SH-SY5Y (cell line): Measurements from ENCODE around the gene AOPEP.

Source experiments
- GATA2 ChIP-seq: IDR thresholded peaks from 2 replicates; pipeline ENCODE4 v1.6.1; 2011; ENCODE audit warnings: mild to moderate bottlenecking, low read depth, low read length
- GATA3 ChIP-seq: IDR thresholded peaks from 2 replicates; pipeline ENCODE4 v1.6.1; 2011; ENCODE audit warnings: low read depth, mild to moderate bottlenecking, low read length, moderate library complexity

Gene AOPEP

DNA sequence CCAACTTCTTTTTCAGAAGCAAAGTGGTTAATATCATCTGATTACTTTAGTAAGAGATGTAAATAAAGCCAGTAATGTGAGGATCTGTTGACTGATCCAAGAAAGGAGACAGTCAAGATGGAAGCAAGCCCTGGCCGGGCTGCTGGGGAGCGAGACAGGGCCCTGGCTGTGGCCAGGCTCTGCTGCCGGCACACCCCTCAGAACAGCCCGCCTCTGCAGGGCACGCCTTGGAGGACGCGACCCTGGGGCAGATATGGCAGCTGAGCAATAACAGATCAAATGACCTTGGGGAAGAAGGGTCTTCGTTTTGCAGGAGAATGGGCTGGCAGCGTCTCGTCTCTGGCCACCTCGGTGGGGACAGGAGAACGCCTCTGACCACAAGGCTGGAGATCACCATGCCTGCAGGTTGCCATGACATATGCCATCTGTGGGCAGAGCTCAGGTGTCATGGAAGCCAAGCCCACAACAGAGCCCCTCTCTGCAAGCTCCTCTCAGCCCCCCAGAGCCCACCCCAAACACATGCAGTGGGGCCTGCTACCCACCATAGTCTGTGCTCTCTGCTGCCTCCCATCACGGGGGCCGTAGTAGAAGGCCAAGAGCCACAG is 384.5 kb downstream of the AOPEP start:
- TF ChIP-seq GATA2: no peak
- no peak for TF ChIP-seq GATA3

DNA sequence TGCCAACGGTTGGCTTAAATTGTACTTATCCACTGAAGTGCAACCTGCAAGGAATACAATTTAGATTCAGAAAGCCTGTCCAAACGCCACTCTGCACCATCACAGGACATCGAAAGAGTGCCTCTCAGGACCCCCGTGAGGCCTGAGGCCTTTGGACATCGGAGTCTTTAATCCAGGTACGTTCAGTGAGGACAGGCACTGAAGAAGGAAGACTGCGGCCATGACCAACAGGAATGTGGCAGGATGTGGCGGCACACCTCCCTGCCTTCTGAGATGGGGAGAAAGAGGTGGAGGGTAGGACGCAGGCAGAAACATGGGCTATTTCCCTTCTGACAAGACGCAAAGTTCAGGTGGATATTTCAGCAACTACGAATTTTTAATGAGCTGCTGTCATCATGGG is 385.2 kb downstream of the AOPEP start:
- TF ChIP-seq GATA3 (no peak), GATA2 (no peak)

DNA sequence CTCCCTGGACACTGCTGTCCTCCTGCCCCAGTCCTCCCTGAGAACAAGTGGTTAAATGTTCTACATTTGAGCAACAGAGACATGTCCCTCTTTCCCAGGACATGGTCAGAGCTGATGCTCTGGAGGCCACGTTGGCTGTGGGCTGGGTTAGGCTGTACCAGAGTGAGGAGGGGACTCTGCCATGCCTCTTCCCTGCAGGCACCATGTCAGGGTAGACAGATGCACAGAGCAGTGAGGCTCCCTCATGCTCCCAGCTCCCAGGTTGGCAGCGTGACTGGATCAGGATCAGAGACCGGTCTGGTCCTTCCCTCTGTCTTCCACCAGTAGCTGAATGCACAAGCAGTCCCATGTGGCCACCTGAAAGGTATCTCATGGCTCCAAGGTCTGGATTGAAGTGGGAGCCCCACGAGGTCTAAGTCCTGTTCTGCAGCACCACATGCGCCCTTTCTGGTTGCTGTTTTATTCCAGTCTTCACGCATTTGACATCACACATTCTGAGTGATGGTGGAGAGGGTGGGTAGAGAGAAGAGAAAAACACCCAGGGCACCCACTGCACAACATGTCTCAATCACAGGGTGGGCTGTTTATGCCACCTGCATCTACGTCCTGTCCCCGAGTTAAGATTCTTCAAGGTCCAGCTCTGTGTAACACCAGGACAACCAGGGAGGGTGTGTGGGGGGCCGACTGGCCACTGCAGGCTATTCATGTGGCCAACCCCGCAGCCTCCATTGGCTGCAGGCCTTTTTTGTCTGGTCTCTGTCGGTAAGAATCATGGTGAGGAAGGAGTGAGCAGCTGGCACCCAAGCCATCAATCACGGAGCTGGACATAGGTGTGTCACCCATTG is 386.2 kb downstream of the AOPEP start:
- no peak for TF ChIP-seq GATA2
- TF ChIP-seq GATA3: no peak

DNA sequence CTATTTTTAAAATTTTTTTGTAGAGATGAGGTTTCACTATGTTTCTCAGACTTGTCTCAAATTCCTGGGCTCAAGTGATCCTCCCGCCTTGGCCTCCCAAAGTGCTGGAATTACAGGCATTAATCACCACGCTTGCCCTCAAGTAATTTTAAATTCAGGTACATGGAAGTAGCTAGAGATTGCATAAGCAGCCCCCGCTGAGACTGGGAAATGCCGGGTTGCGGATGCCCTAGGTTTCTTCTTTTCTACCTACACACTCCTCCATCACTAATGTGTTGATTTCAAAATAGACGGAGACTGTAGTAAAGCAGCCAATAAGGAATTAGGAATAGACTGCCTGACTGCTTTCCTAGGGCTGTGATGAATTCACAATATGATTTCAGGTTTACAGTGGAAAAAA is 388.6 kb downstream of the AOPEP start:
- TF ChIP-seq GATA3 (no peak), GATA2 (no peak)

DNA sequence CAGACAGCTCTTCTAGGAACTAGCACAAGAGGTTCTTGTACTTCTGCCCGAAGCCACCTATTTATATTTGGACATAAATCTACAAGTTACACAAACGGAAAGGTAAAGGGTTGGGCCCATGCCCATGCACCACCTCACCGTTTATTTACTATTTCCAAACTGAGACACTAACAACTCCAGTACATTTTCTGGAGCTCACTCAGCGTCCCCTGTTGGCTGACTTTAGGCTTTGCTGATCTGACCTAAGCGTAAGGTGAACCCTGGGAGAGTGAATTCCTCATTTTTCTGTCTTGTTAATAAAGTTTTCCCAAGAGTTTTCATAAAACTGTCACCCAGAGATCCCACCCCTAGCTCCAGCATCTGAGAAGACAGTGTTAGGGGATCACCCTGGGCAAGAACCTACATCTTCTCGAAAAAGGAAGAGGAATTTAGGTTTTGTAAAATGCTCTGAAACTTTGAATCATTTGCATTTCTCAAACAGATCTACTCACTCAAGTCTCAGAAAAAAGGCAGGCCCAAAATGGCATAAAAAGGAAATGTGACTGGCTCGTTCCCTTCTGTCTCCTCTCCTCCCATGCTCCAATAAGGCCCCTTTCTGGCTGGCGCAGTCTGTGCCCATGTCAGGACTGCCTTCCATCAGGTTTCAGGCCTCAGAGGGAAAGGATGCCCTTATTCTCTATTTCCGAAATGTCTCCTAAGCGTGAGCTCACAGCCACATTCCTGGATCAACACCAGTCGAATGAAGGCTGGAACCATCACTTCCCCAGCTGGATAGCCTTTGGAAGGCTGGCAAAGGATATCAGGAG is 389.7 kb downstream of the AOPEP start:
- no peak for TF ChIP-seq GATA2
- TF ChIP-seq GATA3: no peak

DNA sequence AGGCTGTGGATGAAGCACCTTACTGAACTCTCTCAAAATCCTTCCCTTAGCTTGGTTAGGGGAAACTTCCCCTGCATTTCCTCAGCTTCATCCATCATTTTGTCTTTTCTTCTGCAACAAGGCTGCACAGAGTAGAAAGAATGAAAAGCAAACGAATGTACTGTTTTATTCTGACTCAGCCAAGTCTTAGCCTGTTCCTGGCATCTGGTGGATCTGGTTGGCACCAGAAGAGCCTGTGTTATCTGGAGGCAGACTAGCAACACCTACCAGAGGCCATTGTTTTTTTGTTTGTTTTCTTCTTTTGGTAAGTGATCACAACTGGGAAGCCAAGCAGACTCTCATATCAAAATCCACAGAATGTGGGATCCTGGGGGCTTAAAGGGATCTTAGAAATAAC is 390.3 kb downstream of the AOPEP start:
- no peak for TF ChIP-seq GATA3
- no peak for TF ChIP-seq GATA2

DNA sequence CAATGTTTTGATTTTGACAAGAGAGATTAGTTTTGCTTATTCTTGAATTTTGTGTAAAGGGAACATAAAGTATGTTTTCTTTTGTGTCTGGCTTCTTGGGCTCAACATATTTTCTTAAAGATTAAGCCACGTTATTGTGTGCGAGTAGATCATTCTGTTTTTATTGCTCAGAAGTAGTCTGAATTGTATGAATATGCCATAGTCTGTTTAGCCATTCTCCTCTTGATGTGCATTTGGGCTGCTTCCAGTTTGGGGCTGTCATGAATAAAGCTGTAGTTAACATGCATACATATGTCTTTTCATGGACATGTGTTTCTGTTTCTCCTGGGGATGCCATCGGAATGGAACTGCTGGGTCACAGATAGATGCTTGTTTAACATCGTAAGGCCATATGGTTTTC is 392.1 kb downstream of the AOPEP start:
- TF ChIP-seq GATA3 (no peak), GATA2 (no peak)

DNA sequence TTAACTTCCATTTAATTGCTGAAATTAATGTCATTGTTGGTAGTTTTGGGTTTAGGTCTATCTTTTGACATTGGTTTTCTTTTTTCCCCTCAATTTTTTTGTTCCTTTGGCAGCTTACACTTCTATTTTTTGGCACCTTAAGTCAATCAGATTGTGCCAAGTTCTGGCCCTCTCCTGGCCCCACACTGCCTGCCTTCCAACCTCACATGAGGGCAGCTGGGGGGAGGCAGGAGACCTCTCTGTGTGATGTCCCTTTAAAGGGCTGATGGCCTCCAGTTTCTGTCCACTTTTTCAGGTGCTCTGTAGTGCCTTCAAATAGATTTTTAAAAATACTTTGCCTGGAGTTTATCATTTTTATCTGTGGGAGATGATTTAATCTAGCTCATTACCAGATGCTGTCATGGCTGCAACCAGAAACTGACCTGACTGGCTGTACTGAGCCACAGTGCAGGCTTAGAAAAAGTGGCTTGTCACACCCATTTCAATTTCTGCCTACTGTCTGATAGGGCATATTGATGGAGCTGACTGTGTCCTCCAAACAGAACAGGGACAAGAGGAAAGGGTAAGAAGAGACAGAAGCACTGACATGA is 394.4 kb downstream of the AOPEP start:
- TF ChIP-seq GATA2 (peak; percentile 84), GATA3 (peak; percentile 91)

DNA sequence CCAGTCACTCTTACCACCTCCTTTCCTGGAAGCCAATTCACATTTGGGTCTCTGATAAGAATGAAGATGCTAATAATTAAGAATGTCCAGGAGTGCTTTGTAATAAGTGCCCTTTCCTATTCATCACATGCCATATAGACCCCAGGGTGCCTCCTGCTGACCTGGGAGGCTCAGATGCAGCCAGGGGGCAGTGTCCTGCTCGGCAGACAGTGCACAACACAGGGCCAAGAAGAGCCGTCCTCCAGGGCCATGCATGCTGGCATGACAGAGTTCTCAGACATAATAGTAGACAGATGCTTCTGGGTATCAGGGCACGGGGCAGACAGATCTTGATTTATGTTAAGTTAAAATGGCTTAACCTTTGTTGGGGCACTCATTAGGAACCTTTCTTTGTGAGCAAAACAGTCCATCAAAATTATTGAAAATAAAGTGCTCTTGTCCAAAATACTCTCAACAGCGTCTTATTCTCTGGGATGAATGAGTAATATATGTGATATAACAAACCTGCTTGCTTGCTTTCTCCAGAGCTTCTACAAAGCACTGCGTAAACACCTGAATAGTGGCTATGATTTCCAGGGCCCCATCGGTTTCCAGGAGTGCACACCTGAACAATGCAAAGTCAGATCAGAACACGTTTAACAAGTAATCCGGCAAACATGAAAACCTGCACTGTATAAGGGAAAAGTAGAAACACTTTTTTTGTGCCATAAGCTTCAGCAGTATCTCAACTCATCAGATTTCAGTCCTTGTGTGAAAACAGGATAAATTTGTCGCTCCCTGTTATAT is 398.3 kb downstream of the AOPEP start:
- TF ChIP-seq GATA3 (no peak), GATA2 (no peak)

DNA sequence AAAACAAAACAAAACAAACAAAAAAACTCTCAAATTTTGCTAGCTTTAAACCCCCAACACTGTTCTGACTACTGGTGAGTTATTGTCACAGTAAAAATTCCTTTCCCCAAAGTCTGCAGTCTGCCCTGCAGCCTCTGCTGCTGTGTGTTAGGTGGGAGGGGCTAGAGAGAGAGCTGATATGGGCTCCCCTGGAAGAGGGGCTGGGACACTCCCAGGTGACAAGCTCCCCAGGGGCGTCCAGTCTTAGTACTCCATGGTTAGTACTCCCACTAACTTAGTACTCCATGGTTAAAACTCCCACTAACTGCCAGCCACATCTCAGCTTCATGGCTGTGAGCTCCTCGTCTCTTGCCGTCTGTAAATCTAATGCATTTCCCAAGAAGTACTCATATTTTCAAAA is 399.2 kb downstream of the AOPEP start:
- TF ChIP-seq GATA2: no peak
- TF ChIP-seq GATA3: no peak

DNA sequence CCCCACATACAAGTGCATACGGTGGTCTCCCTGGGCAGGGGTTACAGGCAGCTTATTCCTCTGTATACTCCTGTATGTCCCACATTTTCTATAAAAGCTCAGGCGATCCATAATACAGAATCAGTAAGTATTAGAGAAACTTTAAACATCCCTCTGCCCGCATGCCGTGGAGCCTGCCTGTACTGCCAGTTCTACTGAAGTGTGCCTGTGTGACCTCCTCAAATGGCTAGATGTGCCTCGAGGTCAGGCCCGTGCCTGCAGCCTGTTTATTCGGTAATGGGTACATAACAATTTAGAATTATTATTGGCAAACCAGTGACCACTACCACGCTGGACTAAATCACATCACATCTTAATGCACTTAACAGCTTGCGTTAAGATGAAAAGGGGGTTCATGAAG is 400.2 kb downstream of the AOPEP start:
- TF ChIP-seq GATA3: no peak
- no peak for TF ChIP-seq GATA2

DNA sequence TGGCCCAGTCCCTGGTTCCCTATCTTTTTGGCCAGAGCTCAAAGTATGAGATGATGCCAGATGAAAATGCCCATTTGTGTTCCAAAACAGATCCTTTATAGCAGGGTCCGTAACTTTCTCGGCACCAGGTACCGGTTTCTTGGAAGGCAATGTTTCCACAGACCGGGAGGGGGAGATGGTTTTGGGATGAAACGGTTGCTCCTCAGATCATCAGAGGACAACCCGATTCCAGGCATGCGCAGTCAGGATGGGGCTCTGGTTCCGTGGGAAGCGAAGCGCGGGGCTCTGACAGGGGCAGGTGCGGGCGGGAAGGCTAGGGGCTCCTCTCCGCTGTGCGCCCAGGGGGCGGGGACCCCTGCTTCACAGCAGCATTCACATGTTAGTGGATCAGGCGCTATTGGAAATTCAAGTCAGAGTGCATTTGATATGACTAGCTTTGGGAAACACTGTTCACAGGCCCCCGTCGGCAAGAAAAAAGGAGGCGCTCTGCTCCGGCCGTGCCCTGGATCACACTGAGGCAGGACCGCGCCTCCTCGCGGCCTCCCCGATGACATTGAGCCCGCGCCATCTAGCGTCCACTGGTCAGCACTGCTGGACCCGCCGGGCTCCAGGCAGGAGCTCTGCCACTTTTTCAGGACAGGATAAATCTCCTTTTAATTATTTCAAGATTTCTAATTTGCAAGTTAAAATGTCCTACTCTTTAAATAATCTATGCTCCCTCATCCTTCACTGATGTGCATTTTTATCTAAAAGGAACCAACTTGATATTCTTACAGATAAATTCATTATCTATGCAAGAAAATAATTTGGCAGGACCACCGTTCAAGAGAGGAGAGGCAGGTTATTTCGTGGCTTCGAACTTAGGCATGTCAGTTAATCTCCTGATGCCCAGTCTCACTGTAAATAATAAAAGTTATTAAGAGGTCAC is 401.0 kb downstream of the AOPEP start:
- TF ChIP-seq GATA3 (no peak), GATA2 (no peak)

DNA sequence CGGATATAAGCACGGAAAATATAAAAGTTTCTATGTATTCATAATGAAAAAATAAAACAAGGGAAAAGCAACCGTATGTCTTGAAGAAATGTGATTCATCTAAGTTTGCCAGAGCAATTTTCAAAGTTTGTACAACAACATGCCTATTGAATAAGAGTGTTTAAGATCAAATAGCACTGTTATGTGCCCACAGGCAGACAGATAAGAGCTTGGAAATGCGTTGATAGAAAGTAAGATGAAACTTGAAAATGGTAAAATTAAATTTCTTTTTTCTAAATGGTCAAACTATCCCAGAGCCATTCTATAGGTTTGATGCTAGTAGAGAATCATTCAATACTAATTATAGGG is 401.7 kb downstream of the AOPEP start:
- TF ChIP-seq GATA2 (no peak), GATA3 (peak; percentile 51; the same call in 1 of the 2 replicates)
